IPS-18a (cell line): Measurements from ENCODE around the gene MACROD2.
"Not testable (repeated sequence)": the region's sequence is repeated elsewhere in the genome, so short reads cannot be mapped to it uniquely, and the experiment has no call there.

Source experiments
- H3K27ac ChIP-seq: one replicate; pipeline ENCODE4 v1.5.1; 2013; ENCODE audit warnings: low read length
- H3K27me3 ChIP-seq: one replicate; pipeline ENCODE4 v1.6.1; 2013; ENCODE audit warnings: mild to moderate bottlenecking, low read length; ENCODE audit not compliant: control insufficient read depth, insufficient read depth
- H3K36me3 ChIP-seq: one replicate; pipeline ENCODE4 v1.6.1; 2013; ENCODE audit warnings: low read depth, low read length; ENCODE audit not compliant: control insufficient read depth
- H3K4me1 ChIP-seq: one replicate; pipeline ENCODE4 v1.6.1; 2013; ENCODE audit warnings: low read depth, low read length; ENCODE audit not compliant: control insufficient read depth
- H3K4me3 ChIP-seq: one replicate; pipeline ENCODE4 v1.5.1; 2013; ENCODE audit warnings: low read length
- H3K9ac ChIP-seq: one replicate; pipeline ENCODE4 v1.6.1; 2013; ENCODE audit warnings: mild to moderate bottlenecking, low read length, moderate library complexity
- H3K9me3 ChIP-seq: one replicate; pipeline ENCODE4 v1.6.1; 2013; ENCODE audit warnings: low read depth, low read length; ENCODE audit not compliant: control insufficient read depth

The MACROD2 gene

GRCh38 chr20:14193885-14194284 is 198.6 kb downstream of the MACROD2 start:
- Histone ChIP-seq H3K4me3 (no peak overlapping the region), H3K9me3 (no peaks in the 10 kb centered on the region), H3K36me3 (no peaks in the 10 kb centered on the region), H3K27me3 (no peaks in the 10 kb centered on the region), H3K27ac (no peak overlapping the region), H3K4me1 (no peaks in the 10 kb centered on the region), H3K9ac (no peak overlapping the region)

DNA sequence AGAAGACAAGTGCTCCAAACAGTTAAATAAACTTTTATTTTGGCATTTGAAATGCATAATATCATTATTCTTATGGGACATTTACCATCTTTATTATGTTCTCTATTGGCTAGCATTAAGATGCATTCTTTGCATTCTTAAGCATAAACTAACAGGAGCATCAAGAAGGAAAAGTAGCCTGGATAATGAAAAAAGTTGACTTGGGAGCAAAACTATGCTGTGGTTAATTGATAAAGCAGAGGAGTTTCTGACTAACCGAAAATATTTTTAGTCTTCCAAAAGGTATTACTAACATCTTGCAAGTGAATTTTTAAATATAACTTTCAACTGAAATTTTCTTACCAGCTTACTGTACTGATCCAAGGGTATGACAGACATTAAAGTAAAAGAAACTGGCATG is 201.8 kb downstream of the MACROD2 start:
- no peaks in the 10 kb centered on the region for H3K27me3 ChIP-seq

DNA sequence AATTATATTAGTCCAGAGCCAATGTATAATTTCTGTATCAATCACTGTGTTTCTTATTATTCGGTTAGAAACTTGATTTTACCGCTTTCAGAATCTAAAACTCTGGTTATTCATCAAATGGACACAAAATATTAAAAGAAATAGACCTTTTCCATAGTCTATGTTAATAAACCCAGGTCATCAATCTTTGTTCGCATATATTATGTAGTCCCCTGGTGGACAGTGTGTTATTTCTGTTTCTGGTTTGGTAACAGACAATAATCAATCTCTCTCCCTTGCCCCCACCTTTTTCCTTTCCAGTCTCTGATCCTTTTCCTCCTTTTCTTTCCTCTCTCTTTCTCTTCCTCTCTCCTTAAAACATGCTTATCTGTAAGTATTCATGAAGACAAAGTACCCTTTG is 203.1 kb downstream of the MACROD2 start:
- H3K4me3 ChIP-seq: no peak overlapping the region
- H3K4me1 ChIP-seq: no peaks in the 10 kb centered on the region
- no peak overlapping the region for H3K9ac ChIP-seq
- no peaks in the 10 kb centered on the region for H3K27me3 ChIP-seq
- H3K36me3 ChIP-seq: no peaks in the 10 kb centered on the region
- H3K27ac ChIP-seq: no peak overlapping the region
- H3K9me3 ChIP-seq: peaks cover 5% of the 10 kb centered on the region

More for the DNA sequence above, 201.8 kb downstream of the MACROD2 start:
- H3K9me3 ChIP-seq: no peaks in the 10 kb centered on the region
- no peaks in the 10 kb centered on the region for H3K4me1 ChIP-seq
- no peaks in the 10 kb centered on the region for H3K36me3 ChIP-seq
- H3K4me3 ChIP-seq: no peak overlapping the region
- H3K27ac ChIP-seq: no peak overlapping the region
- no peak overlapping the region for H3K9ac ChIP-seq

GRCh38 chr20:14199111-14199510 is 203.8 kb downstream of the MACROD2 start:
- no peak overlapping the region for H3K27ac ChIP-seq
- no peaks in the 10 kb centered on the region for H3K36me3 ChIP-seq
- H3K4me3 ChIP-seq: no peak overlapping the region
- H3K9ac ChIP-seq: no peak overlapping the region
- H3K4me1 ChIP-seq: no peaks in the 10 kb centered on the region
- peaks cover 7% of the 10 kb centered on the region for H3K9me3 ChIP-seq
- no peaks in the 10 kb centered on the region for H3K27me3 ChIP-seq

DNA sequence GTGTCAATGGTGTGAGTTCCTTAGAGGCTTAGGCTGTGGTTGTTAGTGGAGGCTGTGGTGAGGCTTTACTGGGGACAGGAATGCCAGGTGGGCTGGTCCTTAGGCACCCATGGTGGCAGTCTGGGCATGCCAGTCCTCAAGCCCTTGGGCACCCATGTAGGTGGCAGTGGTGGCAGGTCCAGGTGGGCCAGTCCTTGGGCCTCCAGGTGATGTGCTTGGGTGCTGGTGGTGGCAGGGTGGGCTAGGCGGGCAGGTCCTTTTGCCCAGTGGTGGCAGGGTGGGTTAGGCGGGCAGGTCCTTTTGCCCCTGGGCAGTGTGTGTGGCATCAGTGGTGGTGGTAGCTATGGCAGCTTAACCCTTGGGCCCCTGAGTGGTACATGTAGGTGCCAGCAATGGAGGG is 208.3 kb downstream of the MACROD2 start:
- Histone ChIP-seq H3K4me1 (no peaks in the 10 kb centered on the region), H3K4me3 (no peak overlapping the region), H3K36me3 (no peaks in the 10 kb centered on the region), H3K27me3 (no peaks in the 10 kb centered on the region), H3K9ac (no peak overlapping the region), H3K27ac (no peak overlapping the region), H3K9me3 (peaks cover 7% of the 10 kb centered on the region)

DNA sequence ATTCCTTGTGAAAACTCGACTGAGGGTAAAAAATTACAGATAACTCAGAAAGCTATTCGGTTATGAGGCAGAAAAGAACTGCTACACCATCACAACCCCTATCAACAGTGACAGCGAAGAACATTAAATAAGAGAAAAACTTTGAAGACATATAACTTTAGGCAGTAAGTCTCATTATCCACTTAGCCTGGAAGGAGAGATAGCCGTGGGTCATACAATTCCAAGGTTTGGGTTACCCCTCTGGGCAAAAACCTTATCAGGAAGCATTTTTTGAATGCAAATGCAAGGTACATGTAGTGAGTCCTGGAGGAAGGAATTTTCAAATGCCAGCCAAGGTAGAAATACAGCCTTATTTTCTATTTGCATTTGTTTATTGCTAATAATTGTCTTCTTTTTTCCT is 212.3 kb downstream of the MACROD2 start:
- Histone ChIP-seq H3K27me3 (no peaks in the 10 kb centered on the region), H3K4me1 (no peaks in the 10 kb centered on the region), H3K9ac (no peak overlapping the region), H3K36me3 (no peaks in the 10 kb centered on the region), H3K9me3 (peaks cover 7% of the 10 kb centered on the region), H3K27ac (no peak overlapping the region), H3K4me3 (no peak overlapping the region)

GRCh38 chr20:14208956-14209355 is 213.6 kb downstream of the MACROD2 start:
- H3K4me1 ChIP-seq: no peaks in the 10 kb centered on the region
- H3K4me3 ChIP-seq: no peak overlapping the region
- no peak overlapping the region for H3K9ac ChIP-seq
- no peaks in the 10 kb centered on the region for H3K9me3 ChIP-seq
- no peak overlapping the region for H3K27ac ChIP-seq
- H3K36me3 ChIP-seq: no peaks in the 10 kb centered on the region
- H3K27me3 ChIP-seq: no peaks in the 10 kb centered on the region

GRCh38 chr20:14210146-14210545 is 214.8 kb downstream of the MACROD2 start:
- Histone ChIP-seq H3K27me3 (no peaks in the 10 kb centered on the region), H3K4me1 (no peaks in the 10 kb centered on the region), H3K27ac (no peak overlapping the region), H3K4me3 (no peak overlapping the region), H3K9me3 (no peaks in the 10 kb centered on the region), H3K36me3 (no peaks in the 10 kb centered on the region), H3K9ac (no peak overlapping the region)

GRCh38 chr20:14214046-14214445 is 218.7 kb downstream of the MACROD2 start:
- Histone ChIP-seq H3K9me3 (no peaks in the 10 kb centered on the region), H3K27me3 (no peaks in the 10 kb centered on the region), H3K9ac (no peak overlapping the region), H3K27ac (no peak overlapping the region), H3K4me1 (no peaks in the 10 kb centered on the region), H3K36me3 (no peaks in the 10 kb centered on the region), H3K4me3 (no peak overlapping the region)

GRCh38 chr20:14215880-14216279 is 220.6 kb downstream of the MACROD2 start:
- H3K27me3 ChIP-seq, H3K9me3 ChIP-seq, H3K9ac ChIP-seq, H3K27ac ChIP-seq, H3K4me3 ChIP-seq, H3K36me3 ChIP-seq, H3K4me1 ChIP-seq: not testable (repeated sequence)

DNA sequence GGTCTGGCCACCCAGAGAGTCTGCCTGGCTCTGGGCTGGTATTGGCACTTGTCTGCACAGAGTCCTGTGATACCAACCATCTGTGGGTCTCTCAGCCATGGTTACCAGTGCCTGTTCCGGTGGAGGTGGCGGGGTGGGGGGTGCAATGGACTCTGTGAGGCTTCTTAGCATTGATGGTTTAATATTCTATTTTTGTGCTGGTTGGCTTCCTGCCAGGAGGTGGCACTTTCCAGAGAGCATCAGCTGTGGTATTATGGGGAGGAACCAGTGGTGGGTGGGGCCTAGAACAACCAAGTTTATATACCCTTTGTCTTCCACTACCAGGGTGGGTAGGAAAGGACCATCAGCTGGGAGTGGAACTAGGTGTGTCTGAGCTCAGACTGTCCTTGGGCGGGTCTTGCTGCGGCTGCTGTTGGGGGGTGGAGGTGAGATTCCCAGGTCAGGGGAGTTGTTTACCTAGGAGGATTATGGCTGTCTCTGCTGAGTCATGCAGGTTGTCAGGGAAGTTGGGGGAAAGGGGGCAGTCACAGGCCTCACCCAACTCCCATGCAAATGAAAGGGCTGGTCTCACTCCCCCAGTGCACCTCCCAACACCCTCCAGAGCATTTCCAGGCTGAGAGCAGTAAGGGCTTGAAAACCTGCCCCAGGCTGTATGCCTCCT is 224.6 kb downstream of the MACROD2 start:
- Histone ChIP-seq H3K4me1 (peaks cover 6% of the 10 kb centered on the region), H3K4me3 (no peak overlapping the region), H3K9ac (no peak overlapping the region), H3K9me3 (no peaks in the 10 kb centered on the region), H3K27ac (no peak overlapping the region), H3K36me3 (no peaks in the 10 kb centered on the region), H3K27me3 (no peaks in the 10 kb centered on the region)

- Histone ChIP-seq H3K4me3 (no peak overlapping the region), H3K27ac (no peak overlapping the region), H3K9ac (no peak overlapping the region), H3K27me3 (no peaks in the 10 kb centered on the region), H3K4me1 (peaks cover 6% of the 10 kb centered on the region), H3K36me3 (no peaks in the 10 kb centered on the region), H3K9me3 (no peaks in the 10 kb centered on the region)
Observed at GRCh38 chr20:14220986-14221385, 225.7 kb downstream of the MACROD2 start.
